GM10266 (cell line): ENCODE data around the gene TNFRSF18.

Experiments
- DNase-seq: peaks from one replicate; pipeline ENCODE4 v3.0.0; 2012; ENCODE audit errors: extremely low spot score
- TF ChIP-seq, protein P1 (sequence below): IDR thresholded peaks from 2 replicates; pipeline ENCODE4 v1.5.1; 2012; ENCODE audit warnings: mild to moderate bottlenecking, low read depth; ENCODE audit not compliant: control insufficient read depth, insufficient read depth; ENCODE audit errors: missing control alignments

The TNFRSF18 gene

DNA sequence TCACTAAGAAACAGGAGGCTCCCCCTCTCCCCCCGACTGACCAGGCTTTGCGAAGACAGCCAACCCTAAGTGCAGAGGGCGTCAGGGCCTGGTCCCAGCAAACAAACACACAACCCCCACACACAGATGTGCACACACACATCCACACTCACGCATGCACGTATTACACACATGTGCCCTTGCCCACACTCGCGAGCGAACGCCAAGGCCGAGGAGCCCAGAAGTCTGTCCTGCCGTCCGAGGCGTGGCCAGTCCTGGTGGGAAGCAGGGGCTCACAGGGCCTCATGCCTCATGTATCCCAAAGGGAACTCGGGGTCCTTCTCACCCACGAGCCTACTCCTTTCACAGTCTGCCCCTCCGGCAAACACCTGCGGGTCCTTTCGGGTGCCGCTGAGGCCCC, 23.4 kb upstream of the TNFRSF18 start:
- no peak for DNase-seq
- TF ChIP-seq, protein P1, sequence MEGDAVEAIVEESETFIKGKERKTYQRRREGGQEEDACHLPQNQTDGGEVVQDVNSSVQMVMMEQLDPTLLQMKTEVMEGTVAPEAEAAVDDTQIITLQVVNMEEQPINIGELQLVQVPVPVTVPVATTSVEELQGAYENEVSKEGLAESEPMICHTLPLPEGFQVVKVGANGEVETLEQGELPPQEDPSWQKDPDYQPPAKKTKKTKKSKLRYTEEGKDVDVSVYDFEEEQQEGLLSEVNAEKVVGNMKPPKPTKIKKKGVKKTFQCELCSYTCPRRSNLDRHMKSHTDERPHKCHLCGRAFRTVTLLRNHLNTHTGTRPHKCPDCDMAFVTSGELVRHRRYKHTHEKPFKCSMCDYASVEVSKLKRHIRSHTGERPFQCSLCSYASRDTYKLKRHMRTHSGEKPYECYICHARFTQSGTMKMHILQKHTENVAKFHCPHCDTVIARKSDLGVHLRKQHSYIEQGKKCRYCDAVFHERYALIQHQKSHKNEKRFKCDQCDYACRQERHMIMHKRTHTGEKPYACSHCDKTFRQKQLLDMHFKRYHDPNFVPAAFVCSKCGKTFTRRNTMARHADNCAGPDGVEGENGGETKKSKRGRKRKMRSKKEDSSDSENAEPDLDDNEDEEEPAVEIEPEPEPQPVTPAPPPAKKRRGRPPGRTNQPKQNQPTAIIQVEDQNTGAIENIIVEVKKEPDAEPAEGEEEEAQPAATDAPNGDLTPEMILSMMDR, result no peak

DNA sequence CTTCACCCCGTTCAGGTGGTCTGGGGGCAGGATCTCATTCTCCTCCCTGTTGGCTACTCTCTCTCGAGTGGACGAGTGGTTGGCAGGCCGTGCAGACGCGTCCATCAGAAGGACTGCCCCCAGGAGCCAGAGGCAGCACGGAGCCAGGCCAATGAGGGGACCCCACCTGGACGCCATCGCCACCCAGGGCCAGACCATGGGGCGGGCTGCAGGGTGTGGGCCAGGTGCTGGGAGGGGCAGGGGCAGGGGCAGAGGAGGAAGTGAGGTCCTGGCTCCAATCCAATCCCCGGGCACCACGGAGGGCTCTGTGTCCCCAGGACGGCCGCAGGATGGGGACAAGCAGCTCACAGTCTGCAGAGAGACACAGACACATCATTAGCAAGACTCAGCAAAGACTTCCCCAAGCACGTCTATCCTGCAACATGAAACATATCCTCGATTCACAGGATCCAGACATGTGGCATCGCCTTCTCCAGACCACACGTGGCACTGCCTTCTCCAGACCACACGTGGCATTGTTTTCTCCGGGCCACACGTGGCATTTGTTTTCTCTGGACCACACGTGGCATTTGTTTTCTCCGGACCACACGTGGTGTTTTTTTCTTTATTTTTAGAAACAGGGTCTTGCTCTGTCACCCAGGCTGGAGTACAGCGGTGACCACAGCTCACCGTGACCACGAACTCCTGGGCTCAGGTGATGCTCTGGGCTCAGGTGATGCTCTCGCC, 22.4 kb upstream of the TNFRSF18 start:
- TF ChIP-seq, protein P1, result no peak

DNA sequence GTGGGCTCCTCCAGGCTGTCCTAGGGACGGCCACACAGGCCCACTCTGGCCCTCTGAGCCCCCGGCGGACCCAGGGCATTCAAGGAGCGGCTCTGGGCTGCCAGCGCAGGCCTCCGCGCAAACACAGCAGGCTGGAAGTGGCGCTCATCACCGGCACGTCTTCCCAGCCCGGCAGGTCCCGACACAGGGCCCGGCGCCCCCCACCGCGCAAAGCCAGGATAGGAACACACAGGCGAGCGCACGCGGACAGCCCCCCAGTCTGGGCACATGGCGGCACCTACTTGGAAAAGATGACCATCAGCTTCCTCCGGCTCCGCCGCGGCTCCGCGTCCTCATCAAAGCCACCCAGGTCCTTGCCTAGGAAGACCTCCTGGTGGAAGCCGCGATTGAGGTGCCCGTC, 21.8 kb upstream of the TNFRSF18 start:
- TF ChIP-seq, protein P1, result no peak
- no peak for DNase-seq

More for the DNA sequence above, 22.4 kb upstream of the TNFRSF18 start:
- no peak for DNase-seq

DNA sequence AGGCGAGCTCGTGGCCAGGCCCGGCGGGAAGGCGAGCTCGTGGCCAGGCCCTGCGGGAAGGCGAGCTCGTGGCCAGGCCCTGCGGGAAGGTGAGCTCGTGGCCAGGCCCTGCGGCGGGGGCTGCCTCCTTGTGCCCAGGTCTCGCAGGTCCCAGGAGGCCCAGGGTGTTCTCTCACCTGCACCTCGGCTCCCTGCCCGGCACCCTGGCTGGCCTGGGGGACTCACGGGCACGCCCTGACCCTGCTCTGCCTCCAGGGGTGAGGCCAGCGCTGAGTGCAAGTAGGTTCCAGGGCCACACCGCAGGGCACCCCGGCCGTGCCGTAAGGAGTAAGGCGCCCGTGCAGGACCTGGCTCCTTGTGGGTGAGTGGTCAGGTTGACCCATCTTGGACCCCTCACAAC, 21.0 kb upstream of the TNFRSF18 start:
- no peak for DNase-seq
- TF ChIP-seq, protein P1, result no peak

DNA sequence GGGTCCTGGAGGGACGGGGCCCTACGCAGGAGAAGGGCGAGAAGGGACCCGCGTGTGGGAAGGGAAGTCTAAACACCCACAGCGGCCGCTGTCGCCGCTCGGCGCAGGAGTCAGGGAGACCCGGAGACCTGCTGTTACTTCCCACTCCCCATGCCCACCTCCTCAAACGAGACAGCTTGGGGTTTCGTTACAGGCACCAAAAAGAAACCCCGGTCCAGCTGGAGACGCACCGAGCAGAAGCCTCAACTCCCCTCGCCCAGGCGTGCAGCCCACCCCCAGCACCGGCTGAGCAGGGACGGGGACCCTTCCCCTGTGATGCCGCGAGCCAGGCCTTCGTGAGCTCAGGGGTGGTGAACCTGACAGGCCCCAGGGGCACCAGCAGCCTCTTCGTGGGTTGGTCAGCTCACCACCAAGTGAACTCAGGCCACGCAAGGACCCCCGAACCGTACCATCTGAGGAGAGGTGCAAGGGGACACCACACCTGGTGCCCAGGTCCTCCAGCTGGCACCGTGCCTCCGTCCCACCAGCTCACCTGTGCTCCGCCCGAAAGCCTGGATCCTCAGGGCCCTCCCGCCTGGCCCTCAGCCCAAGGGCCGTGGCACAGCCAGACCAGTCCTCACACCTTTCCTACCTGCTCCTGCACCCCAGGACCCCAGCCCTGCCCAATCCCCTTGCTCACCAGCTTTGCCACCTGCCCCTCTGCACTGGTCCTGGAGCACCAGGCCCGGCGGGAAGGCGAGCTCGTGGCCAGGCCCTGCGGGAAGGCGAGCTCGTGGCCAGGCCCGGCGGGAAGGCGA, 20.4 kb upstream of the TNFRSF18 start:
- DNase-seq, result no peak
- TF ChIP-seq, protein P1, result no peak

DNA sequence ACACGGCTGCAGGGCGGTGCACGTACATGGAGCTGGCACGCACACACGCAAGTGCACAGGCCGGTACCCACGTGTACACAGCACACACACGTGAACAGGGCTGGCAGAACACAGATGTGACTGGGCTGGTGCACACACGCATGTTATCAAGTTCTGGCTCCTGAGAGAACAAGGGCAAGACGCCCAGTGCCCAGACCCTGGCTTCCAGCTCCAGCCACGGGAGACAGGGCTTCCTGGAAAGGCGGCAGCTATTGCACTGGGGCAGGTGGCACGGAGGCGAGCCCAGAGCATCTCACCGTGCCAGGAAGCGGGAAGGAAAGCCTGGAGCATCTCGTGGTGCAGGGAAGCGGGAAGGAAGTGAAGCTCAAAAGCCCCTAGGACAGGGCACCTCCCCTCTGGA, 19.5 kb upstream of the TNFRSF18 start:
- TF ChIP-seq, protein P1, result no peak

More for the DNA sequence above, 19.5 kb upstream of the TNFRSF18 start:
- DNase-seq, result no peak
